HG02885 (cell line): ENCODE results near the gene RHPN2.

Experiments
- ATAC-seq: cut with Tn5 transposase; IDR thresholded peaks from one replicate; pipeline ENCODE4 v1.9.1; 2021; ENCODE audit warnings: mild to moderate bottlenecking; ENCODE audit not compliant: unreplicated experiment, poor library complexity

Gene RHPN2

GRCh38 chr19:33064792-33065550 is at the start of gene RHPN2:
TSS of gene RHPN2 (minus strand) at chr19:33064888. CDS start at chr19:33064852, 36 bp downstream.
- ATAC-seq, result peak; percentile 82

DNA sequence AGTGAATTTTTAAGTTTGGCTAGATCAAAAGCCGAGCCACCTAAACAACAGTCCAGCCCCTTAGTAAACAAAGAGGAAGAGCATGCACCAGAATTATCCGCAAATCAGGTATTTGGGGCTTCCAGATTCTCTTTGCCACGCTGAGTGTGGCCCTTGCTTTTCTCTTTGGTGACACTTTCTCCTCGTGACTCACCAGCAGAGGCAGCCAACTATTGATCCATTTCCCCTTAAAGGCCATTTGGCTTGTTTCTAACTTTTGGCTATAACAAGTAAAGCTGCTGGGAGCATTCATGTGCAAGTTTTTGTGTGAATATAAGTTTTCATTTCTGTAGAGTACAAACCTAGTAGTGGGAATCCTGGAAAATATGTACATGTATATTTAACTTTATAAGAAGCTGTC is 49.6 kb upstream of the RHPN2 start:
- no peak for ATAC-seq

GRCh38 chr19:33111587-33111986 is 46.9 kb upstream of the RHPN2 start:
- no peak for ATAC-seq

DNA sequence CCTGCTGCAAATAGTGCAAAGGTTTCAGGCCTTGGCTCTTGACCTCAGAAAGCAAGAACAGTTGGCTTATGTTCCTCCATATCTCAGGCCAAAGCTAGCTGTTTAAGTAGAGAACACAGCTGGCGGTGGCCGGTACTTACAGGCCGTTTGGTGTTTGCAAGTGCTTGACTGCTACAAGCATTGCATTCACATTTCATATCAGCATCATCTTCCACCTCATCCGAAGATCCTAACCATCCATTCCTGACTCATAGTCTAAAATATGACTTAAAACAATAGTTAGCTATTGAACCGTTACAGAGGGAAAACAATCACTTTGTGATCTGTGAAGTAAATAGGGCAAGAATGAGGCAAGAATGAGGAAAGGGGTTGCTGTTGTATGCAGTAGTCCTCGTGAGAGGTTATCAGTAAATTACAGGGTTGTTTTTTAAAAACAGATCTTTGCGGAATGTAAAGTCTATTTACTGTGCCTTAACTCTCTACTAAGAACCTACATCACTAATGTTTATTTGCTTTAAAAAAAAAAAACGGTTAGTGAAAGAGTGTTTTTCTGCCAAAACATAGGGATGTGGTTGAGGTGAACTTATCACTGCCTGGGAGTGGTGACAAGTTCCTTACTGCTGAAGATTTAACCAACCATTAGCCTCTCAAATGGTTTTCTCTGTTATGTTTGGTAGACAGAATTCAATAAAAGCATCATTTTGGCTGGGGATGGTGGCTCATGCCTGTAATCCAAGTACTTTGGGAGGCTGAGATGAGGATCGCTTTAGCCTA is 45.6 kb upstream of the RHPN2 start:
- ATAC-seq, result no peak

GRCh38 chr19:33108161-33108560 is 43.5 kb upstream of the RHPN2 start:
- ATAC-seq, result no peak

GRCh38 chr19:33102893-33103292 is 38.2 kb upstream of the RHPN2 start:
- no peak for ATAC-seq

- no peak for ATAC-seq
These were observed 36.4 kb upstream of the RHPN2 start for GRCh38 chr19:33100894-33101644.

DNA sequence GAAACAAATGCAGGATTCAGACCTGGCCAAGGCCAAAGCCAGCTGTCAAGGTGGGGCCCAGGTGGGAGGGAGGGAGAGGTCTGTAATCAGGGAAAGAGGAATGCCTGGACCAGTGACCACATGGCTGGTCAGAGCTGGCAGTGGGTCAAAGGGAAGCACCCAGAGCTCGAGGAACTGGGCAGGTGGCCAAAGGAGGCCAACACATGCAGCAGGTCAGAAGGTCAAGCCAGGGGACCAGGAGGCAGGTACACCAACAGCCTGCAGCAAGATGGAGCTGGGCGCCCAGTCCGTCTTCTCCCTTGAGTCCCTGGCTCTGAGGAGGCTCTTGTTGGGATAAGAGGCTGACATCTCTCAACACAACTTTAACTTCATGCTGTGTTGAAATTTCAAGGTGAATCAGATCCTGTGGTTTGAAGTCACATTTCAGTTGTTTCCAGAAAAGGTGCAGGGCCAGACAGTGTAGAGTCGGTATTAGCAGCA is 33.4 kb upstream of the RHPN2 start:
- no peak for ATAC-seq

GRCh38 chr19:33096005-33096404 is 31.3 kb upstream of the RHPN2 start:
- ATAC-seq, result no peak

- ATAC-seq, result no peak
These were observed 29.9 kb upstream of the RHPN2 start for GRCh38 chr19:33094436-33095067.

DNA sequence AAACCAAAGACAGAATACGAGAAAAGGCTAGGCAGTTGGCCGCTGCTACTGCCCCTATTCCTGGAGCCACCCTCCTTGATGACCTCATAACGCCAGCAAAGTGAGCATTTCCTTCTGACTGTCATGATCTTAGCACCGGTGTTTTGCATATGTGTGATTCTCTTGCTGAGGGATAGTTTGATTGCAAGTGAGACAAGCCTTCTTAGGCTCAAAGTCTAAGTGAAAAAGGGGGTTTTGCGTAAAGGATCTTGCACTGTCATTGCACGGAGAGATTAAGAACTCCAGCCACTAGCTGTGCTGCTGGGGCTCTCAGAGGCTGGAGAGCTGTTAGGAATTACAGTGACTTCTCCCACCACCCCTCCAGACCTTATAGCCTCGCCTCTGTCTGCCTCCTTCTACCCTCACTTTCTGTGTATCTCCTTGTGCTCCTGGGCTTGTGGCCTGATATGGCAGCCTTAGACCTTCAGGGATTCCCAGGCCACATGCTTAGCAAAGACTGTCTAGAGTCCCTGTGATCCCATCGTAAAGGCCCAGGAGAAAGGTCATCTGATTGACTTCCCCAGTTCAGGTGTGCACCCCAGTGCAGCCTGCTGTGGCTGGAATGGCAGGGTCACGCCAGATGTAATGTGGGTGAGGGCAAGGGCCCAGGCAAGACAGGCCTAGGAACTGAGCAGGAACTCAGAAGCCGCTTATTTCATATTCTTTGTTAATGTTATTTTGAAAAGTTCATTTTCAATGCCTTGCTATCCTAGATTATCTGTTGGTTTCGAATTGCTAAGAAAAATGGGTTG is 28.9 kb upstream of the RHPN2 start:
- ATAC-seq, result no peak

- ATAC-seq, result no peak
These were observed 25.5 kb upstream of the RHPN2 start for GRCh38 chr19:33090179-33090578.

DNA sequence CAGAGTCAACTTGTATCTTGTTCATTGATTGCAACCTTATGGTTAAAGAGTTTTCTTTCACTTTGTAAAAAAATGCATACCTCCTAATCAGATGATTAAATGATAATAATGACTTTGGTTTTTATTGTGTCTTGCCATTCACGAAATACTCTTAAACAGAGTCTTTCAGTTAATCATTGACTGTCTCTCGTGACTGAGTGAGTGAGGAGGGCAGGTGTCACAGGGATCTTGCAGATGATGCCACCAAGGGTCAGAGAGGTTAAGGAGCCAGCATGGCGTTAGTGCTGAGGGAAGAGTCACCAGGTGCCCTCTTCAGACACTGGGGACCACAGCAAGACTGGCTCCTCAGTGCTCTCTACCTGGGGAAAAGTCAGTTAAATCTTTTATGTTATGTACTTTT is 24.3 kb upstream of the RHPN2 start:
- ATAC-seq, result no peak

GRCh38 chr19:33086955-33087354 is 22.3 kb upstream of the RHPN2 start:
- no peak for ATAC-seq

GRCh38 chr19:33085570-33086128 is 21.0 kb upstream of the RHPN2 start:
- ATAC-seq, result no peak

GRCh38 chr19:33080761-33081681 is 16.3 kb upstream of the RHPN2 start, which contains the start of gene GPATCH1:
TSS of gene GPATCH1 (plus strand) at chr19:33081181. CDS start at chr19:33081194, 13 bp downstream.
- peak; percentile 92 for ATAC-seq

DNA sequence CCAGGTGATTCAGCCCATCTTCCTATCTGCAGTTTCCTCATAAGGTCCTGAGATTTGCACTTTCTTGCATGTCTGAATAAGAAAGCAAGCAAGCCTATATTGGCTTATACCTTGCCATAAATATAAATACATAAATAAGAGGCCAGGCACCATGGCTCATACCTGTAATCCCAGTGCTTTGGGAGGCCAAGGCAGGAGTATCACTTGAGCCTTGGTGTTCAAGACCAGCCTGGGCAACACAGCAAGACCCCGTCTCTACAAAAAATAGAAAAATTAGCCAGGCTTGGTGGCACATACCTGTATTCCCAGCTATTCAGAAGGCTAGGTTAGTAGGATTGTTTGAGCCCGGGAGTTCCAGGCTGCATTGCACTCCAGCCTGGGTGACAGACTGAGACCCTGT is 10.8 kb upstream of the RHPN2 start:
- no peak for ATAC-seq

DNA sequence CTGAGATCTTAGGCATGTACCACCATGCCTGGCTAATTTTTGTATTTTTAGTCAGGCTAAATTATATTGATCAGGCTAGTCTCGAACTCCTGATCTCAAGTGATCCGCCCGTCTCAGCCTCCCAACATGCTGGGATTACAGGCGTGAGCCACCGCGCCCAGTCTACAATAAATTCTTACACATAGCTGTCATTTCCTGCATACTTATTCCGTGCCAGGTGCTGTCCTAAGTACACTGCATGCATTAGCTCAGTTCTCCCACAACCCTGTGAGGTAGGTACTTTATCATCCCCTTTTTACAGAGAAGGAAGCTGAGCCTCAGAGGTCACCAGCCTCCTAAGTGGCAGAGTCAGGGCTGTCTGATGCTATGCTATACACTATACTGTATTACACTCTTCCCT is 7.2 kb upstream of the RHPN2 start:
- no peak for ATAC-seq
